ENCODE measurements around the gene TRIM28. TPM values are rescaled to one million over a fixed set of nuclear protein-coding genes. Genes with fewer than 3 reads are reported as not detected.

Gene TRIM28
- total and polyA plus RNA-seq, 9 of the 15 experiments (the other 6 are each of a cell fraction or from before 2014, with no cell fraction given), result 12.1 to 797 (median 490) TPM

GRCh38 chr19:58551577-58552471 lies 8.0 kb downstream of the TRIM28 start:
- Histone ChIP-seq H3K27ac (ENCODE audit: extremely low read depth, low read depth, low read length) (no peak overlapping the region), H3K9me1 (ENCODE audit: control insufficient read depth, insufficient read depth, low read length) (peaks cover 3% of the 10 kb centered on the region), H3K36me3 (ENCODE audit: control insufficient read depth, insufficient read depth, low read length) (peaks cover 86% of the 10 kb centered on the region), H2AFZ (ENCODE audit: low read depth, low read length) (no peak overlapping the region), H3K4me2 (ENCODE audit: insufficient read depth, low read length) (no peak overlapping the region), H3K9me3 (replicated peaks; ENCODE audit: control insufficient read depth, insufficient read depth, low read depth, low read length) (no peaks in the 10 kb centered on the region), H3K79me2 (ENCODE audit: control insufficient read depth, insufficient read depth, low read length) (peaks cover 50% of the 10 kb centered on the region), H3K4me1 (replicated peaks in 1 of 2; ENCODE audit: control insufficient read depth in 2 of 2, insufficient read depth in 2 of 2, low read length in 2 of 2) (peaks cover 23 to 59% of the 10 kb centered on the region in 2 experiments), H3K9ac (ENCODE audit: insufficient read depth in 1 of 2, low read depth in 2 of 2, low read length in 2 of 2) (no peak overlapping the region), H3K4me3 (no peak overlapping the region), H3K27me3 (ENCODE audit: control insufficient read depth in 2 of 2, insufficient read depth in 2 of 2, low read length in 2 of 2) (no peaks in the 10 kb centered on the region), H4K20me1 (replicated peaks; ENCODE audit: control insufficient read depth, insufficient read depth, low read length) (peaks cover 22% of the 10 kb centered on the region)
- POLR2A ChIA-PET, result interaction anchor here (3.7 kb wide), 1 partner anchor 7 kb away, joined by 48 read pairs; the partner anchor contains the start of gene TRIM28
- intact Hi-C loops (cut with micrococcal nuclease) (no loop called here), in situ Hi-C loops (cut with MboI) (no loop called here)
- CTCF ChIA-PET (ENCODE audit: low intra/inter-chr PET ratio), result no interaction called here
- BruUV-seq (replicated peaks), result TSS peak; percentile 42
- DNase-seq (ENCODE audit: extremely low read depth in 1 of 4, low spot score in 3 of 4) (no peak), FAIRE-seq (no peak), ATAC-seq (peak; percentile 1; the same call in 2 of the 3 replicates)
- WGBS (ENCODE audit: insufficient coverage, low coverage, missing lambda C conversion rate), result 91% methylated on average over 18 of the region's 18 CpGs
- TF ChIP-seq CEBPZ (IDR thresholded peaks at IDR 0.05; ENCODE audit: borderline replicate concordance, low read depth, low read length) (no peak), CHD4 (IDR thresholded peaks at IDR 0.05; ENCODE audit: insufficient read depth, insufficient replicate concordance, low read depth, low read length, poor library complexity, severe bottlenecking) (no peak), PTRF (tag; IDR thresholded peaks at IDR 0.05) (no peak), SREBF1 (IDR thresholded peaks at IDR 0.05; ENCODE audit: borderline replicate concordance, low read depth, low read length) (no peak), FOXJ2 (tag; IDR thresholded peaks at IDR 0.05) (no peak), RBM17 (IDR thresholded peaks at IDR 0.05; ENCODE audit: borderline replicate concordance, low read depth, low read length) (no peak), NKRF (IDR thresholded peaks at IDR 0.05; ENCODE audit: borderline replicate concordance) (no peak), SMARCA5 (IDR thresholded peaks at IDR 0.05) (no peak), GABPB1 (CRISPR knock-in tag; IDR thresholded peaks at IDR 0.05) (no peak), CBX3 (IDR thresholded peaks at IDR 0.05; ENCODE audit: borderline replicate concordance in 1 of 2, low read length in 2 of 2) (no peak), TSC22D4 (tag; IDR thresholded peaks at IDR 0.05) (no peak), SLC30A9 (CRISPR knock-in tag; IDR thresholded peaks at IDR 0.05) (no peak), YY1 (IDR thresholded peaks at IDR 0.05; ENCODE audit: borderline replicate concordance in 1 of 3, control insufficient read depth in 1 of 3, extremely low read depth in 1 of 3, insufficient read depth in 3 of 3, insufficient read length in 1 of 3, insufficient replicate concordance in 2 of 3, low read depth in 1 of 3, low read length in 2 of 3) (no peak)

Measured in K562 (cell line).